GM12878 (cell line): ENCODE measurements around the gene ZNF213. TPM values are rescaled to one million over a fixed set of nuclear protein-coding genes. Genes with fewer than 3 reads are reported as not detected.

ENCODE experiments used
- ATAC-seq: fragments of 200-7000 bp; cut with Tn5 transposase; 3 replicates; pipeline ENCODE4 v1.9.1; 2020; ENCODE audit warnings: mild to moderate bottlenecking, moderate library complexity
- BruUV-seq: library from RNA; stranded (reverse); fragments of 400-500 nt; replicated peaks from 2 replicates; lab custom pipeline; 2021; lab: Mats Ljungman, UMichigan
- CTCF ChIA-PET: fragments of 300-600 bp; sonication (Branson Sonifier 250); formaldehyde crosslinking; extraction: SDS; loops from one replicate; lab custom pipeline; 2021; ENCODE audit warnings: inconsistent platforms; lab: Yijun Ruan, JAX
- POLR2A ChIA-PET: fragments of 350-600 bp; formaldehyde crosslinking; extraction: SDS; loops from one replicate; lab custom pipeline; 2021; ENCODE audit warnings: inconsistent platforms; lab: Charles Lee
- RAD21 ChIA-PET: fragments of 300-600 bp; sonication (Branson Sonifier 250); formaldehyde crosslinking; loops from one replicate; lab custom pipeline; 2023; ENCODE audit warnings: antibody characterized with exemption; ENCODE audit not compliant: unreplicated experiment; lab: Charles Lee
- SMC1A ChIA-PET: fragments of 300-600 bp; sonication (Branson Sonifier 250); formaldehyde crosslinking; loops from one replicate; lab custom pipeline; 2023; ENCODE audit not compliant: unreplicated experiment, uncharacterized antibody; lab: Charles Lee
- DNase-seq: peaks from one replicate; pipeline ENCODE4 v3.0.0-alpha.2; 2011; ENCODE audit warnings: low read depth, low spot score
- FAIRE-seq: peaks from 3 replicates; lab custom pipeline; 2011; peaks lifted over from hg19 to GRCh38; lab: Jason Lieb, UNC
- H2AFZ ChIP-seq: 2 replicates; pipeline ENCODE4 v1.6.0; 2011; ENCODE audit warnings: low read depth, low read length, control low read depth; ENCODE audit not compliant: control insufficient read depth
- H3K27ac ChIP-seq: 2 replicates; pipeline ENCODE4 v1.5.1; 2011; ENCODE audit warnings: control low read depth; ENCODE audit not compliant: control insufficient read depth, insufficient read depth
- H3K27me3 ChIP-seq, 2 experiments: replicated peaks in 1 of 2; 2 replicates each; pipeline versions ENCODE4 v1.6.0 to v1.6.1; 2011; ENCODE audit warnings: low read length in 1 of 2; ENCODE audit not compliant: control insufficient read depth in 2 of 2, insufficient read depth in 2 of 2
- H3K36me3 ChIP-seq, 2 experiments: 2 replicates each; pipeline ENCODE4 v1.5.1; 2011; ENCODE audit warnings: low read length in 1 of 2; ENCODE audit not compliant: control insufficient read depth in 2 of 2, insufficient read depth in 2 of 2
- H3K4me1 ChIP-seq: 2 replicates; pipeline ENCODE4 v1.6.1; 2011; ENCODE audit warnings: mild to moderate bottlenecking, low read length, moderate library complexity, mixed read lengths; ENCODE audit not compliant: control insufficient read depth, insufficient read depth
- H3K4me2 ChIP-seq: 2 replicates; pipeline ENCODE4 v1.6.0; 2011; ENCODE audit warnings: control low read depth; ENCODE audit not compliant: control insufficient read depth, insufficient read depth
- H3K4me3 ChIP-seq: fragments of 200-600 bp; sonication (generic); 2 replicates; pipeline ENCODE4 v1.5.1; 2016
- H3K79me2 ChIP-seq: 2 replicates; pipeline ENCODE4 v1.6.0; 2011; ENCODE audit warnings: low read length; ENCODE audit not compliant: control insufficient read depth, insufficient read depth
- H3K9ac ChIP-seq: 2 replicates; pipeline ENCODE4 v1.8.0; 2011; ENCODE audit warnings: low read length, control low read depth, mixed read lengths; ENCODE audit not compliant: control insufficient read depth, insufficient read depth
- H3K9me3 ChIP-seq: replicated peaks from 3 replicates; pipeline ENCODE4 v1.5.1; 2011; ENCODE audit warnings: mild to moderate bottlenecking, low read length; ENCODE audit not compliant: control insufficient read depth, insufficient read depth
- H4K20me1 ChIP-seq: 2 replicates; pipeline ENCODE4 v1.6.0; 2011; ENCODE audit not compliant: control insufficient read depth, insufficient read depth
- CHD1 ChIP-seq: IDR thresholded peaks from 2 replicates; pipeline ENCODE4 v1.6.1; 2012; ENCODE audit warnings: low read depth, low read length, improper control_type of control experiment
- GATAD2B ChIP-seq: fragments of 450-650 bp; conservative IDR thresholded peaks from 2 replicates; pipeline ENCODE4 v1.6.1; 2017; ENCODE audit warnings: low read depth, mild to moderate bottlenecking, moderate library complexity
- HCFC1 ChIP-seq: fragments of 150-350 bp; IDR thresholded peaks from 2 replicates; pipeline ENCODE4 v1.6.1; 2014; ENCODE audit warnings: low read length
- HDAC2 ChIP-seq: fragments of 200-600 bp; sonication (generic); IDR thresholded peaks from 2 replicates; pipeline ENCODE4 v1.6.1; 2017
- PAX8 ChIP-seq: fragments of 450-650 bp; IDR thresholded peaks from 2 replicates; pipeline ENCODE4 v1.6.1; 2017; ENCODE audit warnings: mild to moderate bottlenecking, moderate library complexity
- PML ChIP-seq: IDR thresholded peaks from 2 replicates; pipeline ENCODE4 v1.6.1; 2012; ENCODE audit warnings: low read length, inconsistent platforms
- PRDM15 ChIP-seq: fragments of 450-650 bp; formaldehyde crosslinking; IDR thresholded peaks from 2 replicates; pipeline ENCODE4 v1.4.0; 2020; ENCODE audit warnings: mild to moderate bottlenecking, moderate library complexity
- SIX5 ChIP-seq: IDR thresholded peaks from 2 replicates; pipeline ENCODE4 v1.6.1; 2011; ENCODE audit warnings: mild to moderate bottlenecking, low read depth, low read length, moderate library complexity; ENCODE audit not compliant: severe bottlenecking
- STAT1 ChIP-seq: fragments of 450-650 bp; conservative IDR thresholded peaks from 2 replicates; pipeline ENCODE4 v1.6.1; 2014; ENCODE audit warnings: antibody characterized with exemption, mild to moderate bottlenecking
- YBX1 ChIP-seq: fragments of 450-650 bp; IDR thresholded peaks from 2 replicates; pipeline ENCODE4 v1.6.1; 2016; ENCODE audit warnings: antibody characterized with exemption
- ZBED1 ChIP-seq: IDR thresholded peaks from 2 replicates; pipeline ENCODE4 v1.6.1; 2016; ENCODE audit warnings: borderline replicate concordance
- ZNF217 ChIP-seq: fragments of 450-650 bp; IDR thresholded peaks from 2 replicates; pipeline ENCODE4 v1.6.1; 2017; ENCODE audit warnings: antibody characterized with exemption, mild to moderate bottlenecking
- ZNF24 ChIP-seq: fragments of 450-650 bp; IDR thresholded peaks from 2 replicates; pipeline ENCODE4 v1.6.1; 2017; ENCODE audit warnings: antibody characterized with exemption, mild to moderate bottlenecking
- WGBS: methylation state at CpG from one replicate; pipeline ENCODE4 v1.1.6; 2016; ENCODE audit warnings: low lambda C conversion rate; ENCODE audit not compliant: insufficient replicate concordance, insufficient coverage; ENCODE audit errors: missing lambda C conversion rate; 5-methylcytosine and 5-hydroxymethylcytosine counted together
- in situ Hi-C: fragments of 300-500 bp; cut with MboI; formaldehyde crosslinking; loops from 9 replicates; pipeline ENCODE4 v1.14.3; 2018; ENCODE audit warnings: mixed read lengths
- intact Hi-C: fragments of 100-400 bp; cut with micrococcal nuclease; formaldehyde crosslinking; loops from one replicate; pipeline ENCODE4 v1.14.2; 2022; ENCODE audit not compliant: unreplicated experiment
- polyA plus RNA-seq, 11 experiments: library from polyadenylated mRNA; depleted of rRNA in 4 of 11; unstranded in 6 of 11; stranded (reverse) in 5 of 11; fragments of >200 nt; fragmentation: Nextera tagmentation in 4 of 11; fragmentation: Illumina TruSeq in 1 of 11; extraction: Ambion mirVana in 4 of 11; extraction: Trizol in 1 of 11; gene quantifications; 1 replicate in 1 of 11; 2 replicates in 10 of 11; pipeline versions ENCODE4 v1.2.1 to v1.2.3, GENCODE V29; 2011 to 2016; ENCODE audit warnings: inconsistent platforms in 2 of 11, missing spikeins in 2 of 11, low read depth in 1 of 11
- total RNA-seq, 4 experiments: library from RNA; depleted of rRNA in 3 of 4; stranded (reverse); fragments of >200 nt in 3 of 4; fragmentation: Illumina TruSeq in 1 of 4; extraction: Trizol in 1 of 4; gene quantifications; 2 replicates each; pipeline versions ENCODE4 v1.2.1 to v1.2.3, GENCODE V29; 2013 to 2021
- TF ChIP-seq, protein P1 (sequence below): IDR thresholded peaks from 2 replicates; pipeline ENCODE4 v1.6.1; 2012; ENCODE audit warnings: low read depth, low read length, improper control_type of control experiment
- TF ChIP-seq, protein P2 (sequence below): IDR thresholded peaks from 2 replicates; pipeline ENCODE4 v1.6.1; 2011; ENCODE audit warnings: low read depth, mild to moderate bottlenecking, low read length, moderate library complexity, borderline replicate concordance; ENCODE audit errors: extremely low read depth

The ZNF213 gene
- total and polyA plus RNA-seq, 10 of the 15 experiments (the other 5 are each of a cell fraction or from before 2014, with no cell fraction given): 0.53 to 9.4 (median 1.1) TPM

DNA sequence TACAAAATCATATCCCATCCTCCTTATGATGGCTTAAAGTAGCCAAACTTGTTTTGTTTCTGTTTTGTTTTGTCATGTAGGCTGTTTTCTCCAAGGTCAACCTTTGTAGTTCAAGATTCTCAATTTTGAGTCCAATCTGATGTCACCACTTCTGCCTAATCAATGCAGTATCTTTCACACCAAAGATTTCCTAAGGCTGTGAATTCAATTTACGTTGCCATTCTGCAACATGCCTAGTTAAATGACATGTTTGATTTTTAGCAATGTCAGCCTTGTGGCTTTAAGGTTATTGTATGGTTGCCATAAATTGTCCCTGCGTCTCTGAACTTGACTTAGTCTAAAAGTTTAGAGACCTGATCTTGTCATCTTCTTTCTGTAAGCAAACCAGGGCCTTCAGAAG lies 20.4 kb downstream of the ZNF213 start:
- Histone ChIP-seq H3K4me1 (peaks cover 19% of the 10 kb centered on the region), H3K27me3 (peaks cover 0 to 2% of the 10 kb centered on the region in 2 experiments; a peak in 1 of 4 replicates), H3K79me2 (no peaks in the 10 kb centered on the region), H3K27ac (no peak overlapping the region), H3K9me3 (no peaks in the 10 kb centered on the region; the same call in 2 of the 3 replicates), H4K20me1 (no peaks in the 10 kb centered on the region), H2AFZ (no peak overlapping the region), H3K9ac (no peak overlapping the region), H3K36me3 (no peaks in the 10 kb centered on the region), H3K4me2 (no peak overlapping the region), H3K4me3 (no peak overlapping the region)
- ChIA-PET CTCF (no interaction called here), POLR2A (no interaction called here), RAD21 (no interaction called here), SMC1A (no interaction called here)
- TF ChIP-seq CHD1 (no peak), HDAC2 (no peak), YBX1 (no peak), ZNF217 (no peak), PML (no peak), ZNF24 (no peak), PAX8 (no peak), STAT1 (no peak), SIX5 (no peak), HCFC1 (no peak), GATAD2B (no peak), ZBED1 (no peak), PRDM15 (CRISPR knock-in tag) (no peak)
- TF ChIP-seq, protein P1, sequence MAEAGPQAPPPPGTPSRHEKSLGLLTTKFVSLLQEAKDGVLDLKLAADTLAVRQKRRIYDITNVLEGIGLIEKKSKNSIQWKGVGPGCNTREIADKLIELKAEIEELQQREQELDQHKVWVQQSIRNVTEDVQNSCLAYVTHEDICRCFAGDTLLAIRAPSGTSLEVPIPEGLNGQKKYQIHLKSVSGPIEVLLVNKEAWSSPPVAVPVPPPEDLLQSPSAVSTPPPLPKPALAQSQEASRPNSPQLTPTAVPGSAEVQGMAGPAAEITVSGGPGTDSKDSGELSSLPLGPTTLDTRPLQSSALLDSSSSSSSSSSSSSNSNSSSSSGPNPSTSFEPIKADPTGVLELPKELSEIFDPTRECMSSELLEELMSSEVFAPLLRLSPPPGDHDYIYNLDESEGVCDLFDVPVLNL: no peak
- TF ChIP-seq, protein P2, sequence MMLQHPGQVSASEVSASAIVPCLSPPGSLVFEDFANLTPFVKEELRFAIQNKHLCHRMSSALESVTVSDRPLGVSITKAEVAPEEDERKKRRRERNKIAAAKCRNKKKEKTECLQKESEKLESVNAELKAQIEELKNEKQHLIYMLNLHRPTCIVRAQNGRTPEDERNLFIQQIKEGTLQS: no peak
- FAIRE-seq (no peak), ATAC-seq (no peak), DNase-seq (no peak)
- intact Hi-C loops: loop anchor here (10.0 kb wide), 1 partner anchor 110 kb away; no protein-coding TSS in a partner anchor
- in situ Hi-C loops: no loop called here
- no TSS peak for BruUV-seq
- 72% methylated on average over 2 of the region's 2 CpGs for WGBS
